ENCODE results near the gene ADCY1. TPM values are rescaled to one million over a fixed set of nuclear protein-coding genes. Genes with fewer than 3 reads are reported as not detected.

ADCY1 gene
- polyA plus RNA-seq, 4 donors = under 0.01 to 1.0 (median 0.88) TPM; not detected in 1

DNA sequence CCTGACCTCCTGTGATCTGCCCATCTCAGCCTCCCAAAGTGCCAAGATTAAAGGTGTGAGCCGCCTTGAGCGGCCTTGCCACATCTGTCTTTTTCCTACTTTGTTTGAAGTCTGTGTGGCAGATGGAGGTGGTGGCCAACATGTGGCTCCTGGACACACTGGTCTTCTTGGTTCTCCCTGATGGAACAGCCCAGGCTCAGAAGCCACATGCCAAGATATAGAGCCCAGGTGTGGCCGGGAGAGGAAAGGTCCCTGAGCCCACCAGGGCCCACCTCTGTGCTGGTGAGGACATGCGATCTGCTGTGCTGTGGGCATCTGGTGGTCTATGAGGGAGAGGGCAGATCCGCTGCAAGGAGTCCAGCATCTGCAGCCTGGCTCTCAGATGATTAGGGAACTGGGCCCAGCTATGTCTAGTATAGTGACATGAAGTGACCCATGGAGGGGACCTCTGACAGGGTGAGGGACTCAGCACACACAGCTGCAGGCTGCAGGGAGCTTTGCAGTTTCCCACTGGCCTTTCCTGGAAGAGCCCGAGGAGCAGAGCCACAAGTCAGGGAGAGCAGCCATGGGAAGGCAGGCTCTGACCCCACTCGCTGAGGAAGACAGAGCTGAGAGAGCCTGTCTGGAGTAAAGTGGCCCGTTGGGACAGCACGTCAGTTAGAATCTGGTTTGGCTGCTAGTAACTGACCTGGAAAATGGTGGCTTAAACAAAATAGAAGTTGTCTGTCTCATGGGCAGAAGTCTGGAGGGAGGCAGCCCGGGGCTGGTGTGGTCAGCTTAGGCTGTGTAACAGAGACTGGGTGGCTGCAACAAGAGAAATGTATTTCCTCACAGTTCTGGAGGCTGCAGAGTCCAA lies 25.9 kb downstream of the ADCY1 start:
- Histone ChIP-seq H3K27ac (ENCODE audit: low read depth in 1 of 3, low read length in 2 of 3) (no peak overlapping the region), H3K36me3 (ENCODE audit: control insufficient read depth in 3 of 3, insufficient read depth in 2 of 3, low read depth in 1 of 3, low read length in 3 of 3) (no peaks in the 10 kb centered on the region), H3K4me1 (ENCODE audit: control insufficient read depth in 3 of 3, insufficient read depth in 2 of 3, low read depth in 1 of 3, low read length in 2 of 3) (no peaks in the 10 kb centered on the region), H3K27me3 (ENCODE audit: control insufficient read depth in 3 of 3, insufficient read depth in 3 of 3, low read length in 3 of 3) (no peaks in the 10 kb centered on the region), H3K4me3 (ENCODE audit: low read depth in 1 of 3, low read length in 3 of 3) (no peak overlapping the region), H3K9me3 (ENCODE audit: control insufficient read depth in 2 of 2, insufficient read depth in 1 of 2, low read depth in 1 of 2, low read length in 1 of 2) (no peaks in the 10 kb centered on the region)
- WGBS, 3 donors = 85 to 89% (median 87%) methylated on average over 10 of the region's 10 CpGs
- DNase-seq (no peak), FAIRE-seq (no peak)

DNA sequence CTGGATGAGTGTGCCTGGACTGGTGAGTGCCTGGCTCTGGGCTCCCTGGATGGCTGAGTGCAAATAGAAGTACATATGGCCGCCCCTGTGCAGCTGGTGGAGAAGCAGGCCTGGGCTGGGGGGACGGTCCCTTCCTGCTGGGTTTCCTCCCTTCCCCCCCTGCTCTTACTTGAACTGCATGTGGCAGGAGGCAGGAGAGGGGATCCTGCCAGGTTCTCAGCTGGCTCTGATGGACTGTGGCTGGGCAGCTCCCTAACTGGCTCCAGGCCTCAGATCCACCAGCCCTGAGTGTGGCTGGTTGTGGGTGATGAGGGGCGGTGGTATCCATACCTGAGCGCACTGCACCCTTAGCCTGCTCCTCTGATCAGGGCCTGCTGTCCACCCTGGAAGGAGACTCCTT lies 26.9 kb downstream of the ADCY1 start:
- Histone ChIP-seq H3K27me3 (ENCODE audit: control insufficient read depth in 3 of 3, insufficient read depth in 3 of 3, low read length in 3 of 3) (no peaks in the 10 kb centered on the region), H3K4me1 (ENCODE audit: control insufficient read depth in 3 of 3, insufficient read depth in 2 of 3, low read depth in 1 of 3, low read length in 2 of 3) (no peaks in the 10 kb centered on the region), H3K9me3 (ENCODE audit: control insufficient read depth in 2 of 2, insufficient read depth in 1 of 2, low read depth in 1 of 2, low read length in 1 of 2) (no peaks in the 10 kb centered on the region), H3K4me3 (ENCODE audit: low read depth in 1 of 3, low read length in 3 of 3) (no peak overlapping the region), H3K27ac (ENCODE audit: low read depth in 1 of 3, low read length in 2 of 3) (no peak overlapping the region), H3K36me3 (ENCODE audit: control insufficient read depth in 3 of 3, insufficient read depth in 2 of 3, low read depth in 1 of 3, low read length in 3 of 3) (no peaks in the 10 kb centered on the region)
- FAIRE-seq (no peak), DNase-seq (no peak)
- WGBS, 3 donors = 83 to 97% (median 92%) methylated on average over 4 of the region's 4 CpGs

DNA sequence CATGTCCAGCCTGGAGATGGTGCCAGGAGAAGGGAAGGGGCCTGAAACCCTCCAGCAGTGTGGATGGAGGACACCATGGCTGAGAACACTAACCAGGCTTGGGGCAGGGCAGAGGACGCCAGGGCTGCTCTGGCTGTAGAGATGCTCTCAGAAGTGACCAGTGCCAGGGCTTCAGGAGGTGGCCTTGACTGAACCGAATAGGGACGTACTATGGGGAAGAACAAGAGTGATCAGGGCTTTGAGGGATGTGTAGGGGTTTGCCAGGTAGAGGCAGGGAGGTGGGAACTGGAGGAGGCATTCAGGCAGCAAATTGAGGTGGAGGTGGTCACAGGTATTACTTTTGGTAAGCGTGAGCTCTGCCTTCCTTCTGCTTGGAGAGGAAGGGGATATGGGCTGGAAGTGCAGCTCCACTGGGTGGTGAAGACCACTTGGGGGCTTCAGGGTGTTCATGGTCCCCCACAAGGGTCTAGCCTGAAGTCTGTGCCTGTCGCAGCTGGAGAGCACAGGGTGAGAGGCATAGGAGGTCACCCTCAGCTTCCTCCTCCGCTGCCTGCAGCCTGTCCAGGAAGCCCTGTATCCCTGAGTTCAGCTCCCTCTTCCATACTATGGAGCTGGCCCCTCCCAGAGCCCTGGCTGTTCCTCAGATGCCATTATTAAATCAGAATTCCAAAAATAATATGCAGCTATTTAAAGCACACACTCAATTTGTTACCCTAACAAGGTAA lies 27.8 kb downstream of the ADCY1 start:
- WGBS, 3 donors = 79 to 87% (median 85%) methylated on average over 6 of the region's 6 CpGs
- DNase-seq (no peak), FAIRE-seq (no peak)
- H3K36me3 ChIP-seq (ENCODE audit: control insufficient read depth in 3 of 3, insufficient read depth in 2 of 3, low read depth in 1 of 3, low read length in 3 of 3) = no peaks in the 10 kb centered on the region
- H3K27ac ChIP-seq (ENCODE audit: low read depth in 1 of 3, low read length in 2 of 3) = no peak overlapping the region
- H3K4me3 ChIP-seq (ENCODE audit: low read depth in 1 of 3, low read length in 3 of 3) = no peak overlapping the region
- no peaks in the 10 kb centered on the region for H3K9me3 ChIP-seq (ENCODE audit: control insufficient read depth in 2 of 2, insufficient read depth in 1 of 2, low read depth in 1 of 2, low read length in 1 of 2)
- H3K27me3 ChIP-seq (ENCODE audit: control insufficient read depth in 3 of 3, insufficient read depth in 3 of 3, low read length in 3 of 3) = no peaks in the 10 kb centered on the region
- no peaks in the 10 kb centered on the region for H3K4me1 ChIP-seq (ENCODE audit: control insufficient read depth in 3 of 3, insufficient read depth in 2 of 3, low read depth in 1 of 3, low read length in 2 of 3)

DNA sequence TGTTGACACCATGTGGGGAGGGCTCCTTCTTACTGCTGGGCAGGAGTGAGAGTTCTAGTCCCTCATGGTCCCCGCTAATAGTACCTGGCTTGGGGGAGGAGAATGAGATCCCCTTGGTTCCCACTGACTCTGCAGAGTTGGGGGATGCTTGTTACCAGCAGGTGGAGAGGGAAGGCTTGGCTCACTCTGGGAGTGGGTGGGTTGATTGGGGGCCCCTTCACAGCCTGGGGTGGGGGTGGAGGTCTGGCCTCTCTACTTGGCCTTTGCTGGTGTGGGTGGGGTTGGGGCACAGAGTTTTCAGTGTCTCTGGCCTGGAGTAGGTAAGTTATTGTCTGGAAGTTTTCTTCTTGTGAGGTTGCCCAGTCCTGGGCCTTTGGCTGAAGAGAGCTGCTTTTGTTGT lies 31.9 kb downstream of the ADCY1 start:
- no peak overlapping the region for H3K27ac ChIP-seq (ENCODE audit: low read depth in 1 of 3, low read length in 2 of 3)
- DNase-seq = no peak
- FAIRE-seq = no peak
- no peak overlapping the region for H3K4me3 ChIP-seq (ENCODE audit: low read depth in 1 of 3, low read length in 3 of 3)
- no peaks in the 10 kb centered on the region for H3K36me3 ChIP-seq (ENCODE audit: control insufficient read depth in 3 of 3, insufficient read depth in 2 of 3, low read depth in 1 of 3, low read length in 3 of 3)
- peaks cover 0 to 4% of the 10 kb centered on the region in 2 donors for H3K9me3 ChIP-seq (ENCODE audit: control insufficient read depth in 2 of 2, insufficient read depth in 1 of 2, low read depth in 1 of 2, low read length in 1 of 2)
- 90 to 94% (median 90%) methylated on average over 1 of the region's 1 CpG for WGBS, 3 donors
- H3K27me3 ChIP-seq (ENCODE audit: control insufficient read depth in 3 of 3, insufficient read depth in 3 of 3, low read length in 3 of 3) = no peaks in the 10 kb centered on the region
- H3K4me1 ChIP-seq (ENCODE audit: control insufficient read depth in 3 of 3, insufficient read depth in 2 of 3, low read depth in 1 of 3, low read length in 2 of 3) = no peaks in the 10 kb centered on the region

DNA sequence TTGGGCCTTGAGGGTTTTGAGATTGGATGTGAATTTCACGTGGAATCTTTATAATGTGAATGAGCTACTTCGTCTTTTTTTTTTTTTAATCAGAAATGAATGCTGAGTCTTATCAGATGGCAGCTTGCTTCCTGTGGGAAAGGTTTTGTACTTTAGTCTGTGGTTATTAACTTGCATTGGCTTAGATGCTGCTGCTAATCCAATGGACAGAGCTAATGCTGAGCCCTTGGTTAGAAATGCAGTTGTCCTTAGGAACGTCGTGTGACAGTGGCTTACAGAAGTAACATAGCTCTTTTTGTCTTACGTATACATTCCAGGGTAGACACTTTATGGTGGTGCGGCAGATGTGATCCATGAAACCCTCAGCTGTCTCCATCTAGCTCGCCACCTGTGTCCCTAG lies 32.8 kb downstream of the ADCY1 start:
- H3K27ac ChIP-seq (ENCODE audit: low read depth in 1 of 3, low read length in 2 of 3) = no peak overlapping the region
- no peaks in the 10 kb centered on the region for H3K36me3 ChIP-seq (ENCODE audit: control insufficient read depth in 3 of 3, insufficient read depth in 2 of 3, low read depth in 1 of 3, low read length in 3 of 3)
- H3K4me1 ChIP-seq (ENCODE audit: control insufficient read depth in 3 of 3, insufficient read depth in 2 of 3, low read depth in 1 of 3, low read length in 2 of 3) = no peaks in the 10 kb centered on the region
- H3K9me3 ChIP-seq (ENCODE audit: control insufficient read depth in 2 of 2, insufficient read depth in 1 of 2, low read depth in 1 of 2, low read length in 1 of 2) = peaks cover 0 to 4% of the 10 kb centered on the region in 2 donors
- no peak overlapping the region for H3K4me3 ChIP-seq (ENCODE audit: low read depth in 1 of 3, low read length in 3 of 3)
- no peak for DNase-seq
- WGBS, 3 donors = 65 to 69% (median 66%) methylated on average over 7 of the region's 7 CpGs
- no peak for FAIRE-seq
- H3K27me3 ChIP-seq (ENCODE audit: control insufficient read depth in 3 of 3, insufficient read depth in 3 of 3, low read length in 3 of 3) = no peaks in the 10 kb centered on the region

DNA sequence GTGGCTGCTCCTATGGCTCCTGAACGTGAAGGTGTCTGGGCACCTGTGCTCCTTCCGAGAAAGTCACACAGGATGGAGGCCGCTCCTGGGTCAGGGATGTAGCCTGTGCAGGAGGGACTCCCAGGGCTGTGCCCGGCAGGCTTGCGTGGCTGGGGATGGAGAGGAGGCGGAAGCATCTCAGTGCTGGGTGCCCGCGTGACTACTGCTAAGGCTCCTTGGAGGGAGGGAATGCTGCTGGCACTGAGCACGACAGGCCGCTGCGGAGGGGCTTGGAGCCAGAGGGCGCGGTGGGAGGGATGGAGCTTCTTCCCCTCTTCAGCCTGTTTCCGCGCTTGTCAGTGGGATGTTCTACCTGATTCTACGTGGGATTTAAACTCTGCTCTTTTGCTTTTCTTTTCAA lies 35.0 kb downstream of the ADCY1 start:
- WGBS, 3 donors = 90 to 97% (median 94%) methylated on average over 16 of the region's 16 CpGs

DNA sequence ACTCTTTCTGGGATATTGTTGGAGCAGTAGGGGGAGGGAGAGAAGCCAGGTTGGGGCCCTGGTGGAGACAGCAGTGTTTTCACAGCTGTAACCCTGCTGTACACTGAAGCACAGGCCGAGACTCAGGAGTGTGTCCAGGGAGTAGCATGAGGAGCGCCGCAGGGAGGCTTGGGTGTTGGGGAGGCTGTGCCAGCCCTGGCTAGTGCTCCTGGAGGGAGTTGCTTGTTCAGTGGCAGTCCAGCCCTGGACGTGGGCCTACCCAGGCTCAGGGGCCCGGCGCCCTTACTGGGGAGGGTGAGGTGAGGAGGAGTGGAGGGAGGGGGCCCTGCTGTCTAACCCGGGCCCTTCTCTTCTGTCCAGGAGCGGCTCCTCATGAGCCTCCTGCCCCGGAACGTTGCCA lies 35.9 kb downstream of the ADCY1 start:
- H3K36me3 ChIP-seq (ENCODE audit: control insufficient read depth in 3 of 3, insufficient read depth in 2 of 3, low read depth in 1 of 3, low read length in 3 of 3) = no peaks in the 10 kb centered on the region
- WGBS, 3 donors = 91 to 96% (median 93%) methylated on average over 10 of the region's 10 CpGs
- H3K9me3 ChIP-seq (ENCODE audit: control insufficient read depth in 2 of 2, insufficient read depth in 1 of 2, low read depth in 1 of 2, low read length in 1 of 2) = peaks cover 0 to 11% of the 10 kb centered on the region in 2 donors
- no peak for FAIRE-seq
- no peaks in the 10 kb centered on the region for H3K4me1 ChIP-seq (ENCODE audit: control insufficient read depth in 3 of 3, insufficient read depth in 2 of 3, low read depth in 1 of 3, low read length in 2 of 3)
- no peak overlapping the region for H3K27ac ChIP-seq (ENCODE audit: low read depth in 1 of 3, low read length in 2 of 3)
- H3K4me3 ChIP-seq (ENCODE audit: low read depth in 1 of 3, low read length in 3 of 3) = no peak overlapping the region
- no peaks in the 10 kb centered on the region for H3K27me3 ChIP-seq (ENCODE audit: control insufficient read depth in 3 of 3, insufficient read depth in 3 of 3, low read length in 3 of 3)
- no peak for DNase-seq

More for the DNA sequence above, 35.0 kb downstream of the ADCY1 start:
- Histone ChIP-seq H3K36me3 (ENCODE audit: control insufficient read depth in 3 of 3, insufficient read depth in 2 of 3, low read depth in 1 of 3, low read length in 3 of 3) (no peaks in the 10 kb centered on the region), H3K27ac (ENCODE audit: low read depth in 1 of 3, low read length in 2 of 3) (no peak overlapping the region), H3K4me3 (ENCODE audit: low read depth in 1 of 3, low read length in 3 of 3) (no peak overlapping the region), H3K27me3 (ENCODE audit: control insufficient read depth in 3 of 3, insufficient read depth in 3 of 3, low read length in 3 of 3) (no peaks in the 10 kb centered on the region), H3K4me1 (ENCODE audit: control insufficient read depth in 3 of 3, insufficient read depth in 2 of 3, low read depth in 1 of 3, low read length in 2 of 3) (no peaks in the 10 kb centered on the region), H3K9me3 (ENCODE audit: control insufficient read depth in 2 of 2, insufficient read depth in 1 of 2, low read depth in 1 of 2, low read length in 1 of 2) (peaks cover 0 to 11% of the 10 kb centered on the region in 2 donors)
- FAIRE-seq (no peak), DNase-seq (no peak)

DNA sequence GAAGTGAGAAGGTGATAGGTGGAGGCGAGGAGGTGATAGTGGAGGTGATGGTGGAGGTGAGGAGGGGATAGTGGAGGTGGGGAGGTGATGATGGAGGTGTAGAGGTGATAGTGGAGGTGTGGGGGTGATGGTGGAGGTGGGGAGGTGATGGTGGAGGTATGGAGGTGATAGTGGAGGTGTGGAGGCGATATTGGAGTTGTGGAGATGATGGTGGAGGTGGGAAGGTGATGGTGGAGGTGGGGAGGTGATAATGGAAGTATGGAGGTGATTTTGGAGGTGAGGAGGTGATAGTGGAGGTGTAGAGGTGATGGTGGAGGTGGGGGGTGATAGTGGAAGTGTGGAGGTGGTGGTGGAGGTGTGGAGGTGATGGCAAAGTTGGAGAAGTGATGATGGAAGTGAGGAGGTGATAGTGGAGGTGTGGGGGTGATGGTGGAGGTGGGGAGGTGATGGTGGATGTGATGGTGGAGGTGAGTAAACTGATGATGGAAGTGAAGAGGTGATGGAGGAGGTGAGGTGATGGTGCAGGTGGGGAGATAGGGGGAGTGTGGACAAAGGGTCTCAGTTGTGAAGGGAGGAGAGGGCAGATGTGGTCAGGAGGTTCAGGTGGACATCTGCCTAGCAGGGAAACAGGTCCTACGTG lies 36.6 kb downstream of the ADCY1 start:
- Histone ChIP-seq H3K27ac (ENCODE audit: low read depth in 1 of 3, low read length in 2 of 3) (no peak overlapping the region), H3K4me1 (ENCODE audit: control insufficient read depth in 3 of 3, insufficient read depth in 2 of 3, low read depth in 1 of 3, low read length in 2 of 3) (no peaks in the 10 kb centered on the region), H3K36me3 (ENCODE audit: control insufficient read depth in 3 of 3, insufficient read depth in 2 of 3, low read depth in 1 of 3, low read length in 3 of 3) (no peaks in the 10 kb centered on the region), H3K27me3 (ENCODE audit: control insufficient read depth in 3 of 3, insufficient read depth in 3 of 3, low read length in 3 of 3) (no peaks in the 10 kb centered on the region), H3K9me3 (ENCODE audit: control insufficient read depth in 2 of 2, insufficient read depth in 1 of 2, low read depth in 1 of 2, low read length in 1 of 2) (peaks cover 0 to 14% of the 10 kb centered on the region in 2 donors), H3K4me3 (ENCODE audit: low read depth in 1 of 3, low read length in 3 of 3) (no peak overlapping the region)
- no peak for DNase-seq
- FAIRE-seq = no peak
- 64 to 87% (median 76%) methylated on average over 3 of the region's 3 CpGs for WGBS, 3 donors
